ENCODE data around the gene KCNIP4.

KCNIP4 gene

GRCh38 chr4:21032089-21032645, 916.4 kb downstream of the KCNIP4 start:
- DNase-seq: no peak

- no peak for DNase-seq
These were observed 929.8 kb downstream of the KCNIP4 start for GRCh38 chr4:21018817-21019216.

GRCh38 chr4:21013501-21013900, 935.1 kb downstream of the KCNIP4 start:
- no peak for DNase-seq

GRCh38 chr4:21012851-21013331, 935.7 kb downstream of the KCNIP4 start:
- DNase-seq: no peak

GRCh38 chr4:21011106-21011505, 937.5 kb downstream of the KCNIP4 start:
- DNase-seq: no peak

GRCh38 chr4:21009956-21010355, 938.6 kb downstream of the KCNIP4 start:
- DNase-seq: no peak

- no peak for DNase-seq
These were observed 942.9 kb downstream of the KCNIP4 start for GRCh38 chr4:21005647-21006046.

GRCh38 chr4:21002976-21003375, 945.6 kb downstream of the KCNIP4 start:
- DNase-seq: no peak

- DNase-seq: no peak
These were observed 946.3 kb downstream of the KCNIP4 start for GRCh38 chr4:21002286-21002685.

- no peak for DNase-seq
These were observed 947.1 kb downstream of the KCNIP4 start for GRCh38 chr4:21001490-21001889.

- DNase-seq: no peak
These were observed 950.7 kb downstream of the KCNIP4 start for GRCh38 chr4:20997886-20998285.

- no peak for DNase-seq
These were observed 953.0 kb downstream of the KCNIP4 start for GRCh38 chr4:20995610-20996009.

GRCh38 chr4:20995015-20995414, 953.6 kb downstream of the KCNIP4 start:
- DNase-seq: no peak

- DNase-seq: peak in 1 of 2 donors; percentile 8
These were observed 956.6 kb downstream of the KCNIP4 start for GRCh38 chr4:20992002-20992401.

GRCh38 chr4:20987191-20987590, 961.4 kb downstream of the KCNIP4 start:
- DNase-seq: no peak

GRCh38 chr4:20984576-20984836, 964.1 kb downstream of the KCNIP4 start:
- no peak for DNase-seq

- no peak for DNase-seq
These were observed 964.6 kb downstream of the KCNIP4 start for GRCh38 chr4:20983763-20984575.

GRCh38 chr4:20982544-20982943, 966.0 kb downstream of the KCNIP4 start:
- DNase-seq: no peak

- no peak for DNase-seq
These were observed 988.3 kb downstream of the KCNIP4 start for GRCh38 chr4:20960291-20960690.

- DNase-seq: no peak
These were observed 994.0 kb downstream of the KCNIP4 start for GRCh38 chr4:20954541-20954940.

GRCh38 chr4:20944961-20945360, 1003.6 kb downstream of the KCNIP4 start:
- DNase-seq: no peak

GRCh38 chr4:20944451-20944850, 1004.1 kb downstream of the KCNIP4 start:
- DNase-seq: no peak

GRCh38 chr4:20938204-20938603, 1010.4 kb downstream of the KCNIP4 start:
- no peak for DNase-seq

GRCh38 chr4:20926529-20926928, 1022.0 kb downstream of the KCNIP4 start:
- DNase-seq: no peak

GRCh38 chr4:20925176-20925575, 1023.4 kb downstream of the KCNIP4 start:
- no peak for DNase-seq
